ENCODE results near the gene KLK6.

Gene KLK6

DNA sequence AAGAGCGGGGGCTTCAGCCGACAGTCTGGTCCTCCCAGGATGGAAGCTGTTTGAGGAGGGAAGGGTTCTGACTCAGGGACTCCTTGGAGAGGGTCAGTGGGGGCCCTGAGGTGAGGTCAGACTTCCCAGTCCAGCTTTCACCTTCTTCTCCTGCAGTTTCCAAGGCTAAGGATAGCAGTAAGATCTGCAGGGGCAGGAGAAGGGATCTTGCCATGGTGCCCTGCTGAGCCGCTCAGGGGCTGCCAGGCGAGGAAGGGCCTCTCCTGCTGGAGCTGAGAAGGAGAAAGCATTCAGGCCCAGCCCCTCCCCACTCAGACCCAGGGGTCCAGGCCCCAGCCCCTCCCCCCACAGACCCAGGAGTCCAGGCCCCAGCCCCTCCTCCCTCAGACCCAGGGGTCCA is 12.8 kb upstream of the KLK6 start:
- no peak overlapping the region for H3K4me3 ChIP-seq (ENCODE audit: low read length)
- no peak overlapping the region for H2AFZ ChIP-seq (ENCODE audit: low read depth, low read length)
- H3K79me2 ChIP-seq (ENCODE audit: low read length): no peaks in the 10 kb centered on the region
- H4K20me1 ChIP-seq (ENCODE audit: insufficient read depth, low read length): no peaks in the 10 kb centered on the region
- H3K9ac ChIP-seq (ENCODE audit: low read length): no peak overlapping the region
- H3K36me3 ChIP-seq (replicated peaks; ENCODE audit: low read depth, low read length): no peaks in the 10 kb centered on the region
- TF ChIP-seq EZH2phosphoT487 (IDR thresholded peaks at IDR 0.05; ENCODE audit: low read depth): no peak
- TF ChIP-seq, protein P1, sequence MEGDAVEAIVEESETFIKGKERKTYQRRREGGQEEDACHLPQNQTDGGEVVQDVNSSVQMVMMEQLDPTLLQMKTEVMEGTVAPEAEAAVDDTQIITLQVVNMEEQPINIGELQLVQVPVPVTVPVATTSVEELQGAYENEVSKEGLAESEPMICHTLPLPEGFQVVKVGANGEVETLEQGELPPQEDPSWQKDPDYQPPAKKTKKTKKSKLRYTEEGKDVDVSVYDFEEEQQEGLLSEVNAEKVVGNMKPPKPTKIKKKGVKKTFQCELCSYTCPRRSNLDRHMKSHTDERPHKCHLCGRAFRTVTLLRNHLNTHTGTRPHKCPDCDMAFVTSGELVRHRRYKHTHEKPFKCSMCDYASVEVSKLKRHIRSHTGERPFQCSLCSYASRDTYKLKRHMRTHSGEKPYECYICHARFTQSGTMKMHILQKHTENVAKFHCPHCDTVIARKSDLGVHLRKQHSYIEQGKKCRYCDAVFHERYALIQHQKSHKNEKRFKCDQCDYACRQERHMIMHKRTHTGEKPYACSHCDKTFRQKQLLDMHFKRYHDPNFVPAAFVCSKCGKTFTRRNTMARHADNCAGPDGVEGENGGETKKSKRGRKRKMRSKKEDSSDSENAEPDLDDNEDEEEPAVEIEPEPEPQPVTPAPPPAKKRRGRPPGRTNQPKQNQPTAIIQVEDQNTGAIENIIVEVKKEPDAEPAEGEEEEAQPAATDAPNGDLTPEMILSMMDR (IDR thresholded peaks at IDR 0.05; ENCODE audit: low read depth, low read length): no peak
- H3K27ac ChIP-seq (ENCODE audit: low read length): no peak overlapping the region
- no peak overlapping the region for H3K4me2 ChIP-seq (ENCODE audit: low read length)
- no peaks in the 10 kb centered on the region for H3K9me3 ChIP-seq (ENCODE audit: insufficient read depth, low read length)
- H3K4me1 ChIP-seq (ENCODE audit: low read length): no peaks in the 10 kb centered on the region
- peaks cover 28% of the 10 kb centered on the region for H3K27me3 ChIP-seq (ENCODE audit: low read depth, low read length)

DNA sequence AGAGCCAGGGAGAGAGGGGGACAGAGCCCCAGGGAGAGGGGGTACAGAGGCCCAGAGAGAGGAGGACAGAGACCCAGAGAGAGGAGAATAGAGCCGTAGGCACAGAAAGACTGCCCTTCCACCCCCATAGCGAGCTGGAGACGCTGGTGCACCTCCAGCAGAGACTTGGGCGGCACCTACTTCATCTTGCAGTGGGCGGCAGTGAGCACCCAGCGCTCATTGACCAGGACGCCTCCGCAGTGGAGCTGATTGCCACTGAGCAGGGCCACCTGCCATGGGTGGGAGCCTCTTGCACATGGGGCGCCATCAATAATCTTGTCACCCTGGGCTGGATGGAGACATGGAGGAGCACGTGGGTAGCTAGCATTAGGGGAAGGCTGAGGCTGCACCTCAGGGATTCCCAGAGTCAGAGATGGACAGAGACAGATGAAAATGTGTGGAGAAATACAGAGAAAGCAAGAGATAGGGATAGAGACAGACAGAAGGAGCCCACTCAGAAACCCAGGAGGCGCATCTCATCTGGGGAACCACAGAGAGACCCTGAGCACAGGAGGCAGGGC is 12.3 kb upstream of the KLK6 start:
- TF ChIP-seq, protein P1 (IDR thresholded peaks at IDR 0.05; ENCODE audit: low read depth, low read length): no peak
- TF ChIP-seq EZH2phosphoT487 (IDR thresholded peaks at IDR 0.05; ENCODE audit: low read depth): no peak
- Histone ChIP-seq H3K9ac (ENCODE audit: low read length) (no peak overlapping the region), H3K27ac (ENCODE audit: low read length) (no peak overlapping the region), H2AFZ (ENCODE audit: low read depth, low read length) (no peak overlapping the region), H3K79me2 (ENCODE audit: low read length) (no peaks in the 10 kb centered on the region), H3K4me3 (ENCODE audit: low read length) (no peak overlapping the region), H4K20me1 (ENCODE audit: insufficient read depth, low read length) (no peaks in the 10 kb centered on the region), H3K4me1 (ENCODE audit: low read length) (no peaks in the 10 kb centered on the region), H3K27me3 (ENCODE audit: low read depth, low read length) (peaks cover 29% of the 10 kb centered on the region), H3K4me2 (ENCODE audit: low read length) (no peak overlapping the region), H3K36me3 (replicated peaks; ENCODE audit: low read depth, low read length) (no peaks in the 10 kb centered on the region), H3K9me3 (ENCODE audit: insufficient read depth, low read length) (no peaks in the 10 kb centered on the region)

DNA sequence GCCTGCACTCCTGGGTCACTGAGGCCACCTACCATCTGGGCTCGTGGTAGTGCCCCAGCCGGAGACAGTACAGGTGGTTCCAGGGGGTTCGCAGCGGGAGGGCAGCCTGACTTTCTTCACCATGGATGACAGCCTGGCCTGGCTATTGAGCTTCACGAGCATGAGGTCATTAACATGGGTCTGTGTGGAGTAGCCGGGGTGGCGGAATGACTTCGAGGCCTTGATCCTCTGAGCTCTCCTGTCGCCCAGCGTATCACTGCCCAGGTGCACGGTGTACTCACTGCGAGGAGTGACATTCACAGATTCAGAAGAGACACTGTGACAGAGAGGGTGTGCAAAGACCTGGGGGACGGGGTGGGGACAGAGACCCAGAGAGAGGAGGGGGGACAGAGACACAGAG is 10.8 kb upstream of the KLK6 start:
- Histone ChIP-seq H3K9ac (ENCODE audit: low read length) (no peak overlapping the region), H3K4me3 (ENCODE audit: low read length) (no peak overlapping the region), H3K36me3 (replicated peaks; ENCODE audit: low read depth, low read length) (no peaks in the 10 kb centered on the region), H4K20me1 (ENCODE audit: insufficient read depth, low read length) (no peaks in the 10 kb centered on the region), H3K4me2 (ENCODE audit: low read length) (no peak overlapping the region), H3K27me3 (ENCODE audit: low read depth, low read length) (peaks cover 30% of the 10 kb centered on the region), H3K79me2 (ENCODE audit: low read length) (no peaks in the 10 kb centered on the region), H3K27ac (ENCODE audit: low read length) (no peak overlapping the region), H3K9me3 (ENCODE audit: insufficient read depth, low read length) (no peaks in the 10 kb centered on the region), H3K4me1 (ENCODE audit: low read length) (no peaks in the 10 kb centered on the region), H2AFZ (ENCODE audit: low read depth, low read length) (no peak overlapping the region)
- TF ChIP-seq, protein P1 (IDR thresholded peaks at IDR 0.05; ENCODE audit: low read depth, low read length): no peak
- TF ChIP-seq EZH2phosphoT487 (IDR thresholded peaks at IDR 0.05; ENCODE audit: low read depth): no peak

DNA sequence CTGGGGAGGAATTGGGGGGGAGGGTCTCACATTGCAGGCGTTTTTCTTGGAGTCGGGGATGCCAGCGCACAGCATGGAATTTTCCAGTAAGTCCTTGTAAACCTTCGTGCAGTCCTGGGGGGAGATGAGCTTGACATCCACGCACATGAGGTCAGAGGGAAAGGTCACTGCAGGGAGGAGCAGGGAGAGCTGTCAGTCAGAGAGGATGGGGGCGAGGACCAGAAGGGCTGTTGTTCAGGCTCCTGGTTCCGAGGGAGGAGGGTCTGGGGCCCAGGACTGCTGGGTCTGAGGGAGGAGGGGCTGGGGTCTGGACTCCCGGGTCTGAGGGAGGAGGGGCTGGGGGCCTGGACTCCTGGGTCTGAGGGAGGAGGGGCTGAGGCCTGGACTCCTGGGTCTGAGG is 10.4 kb upstream of the KLK6 start:
- TF ChIP-seq, protein P1 (IDR thresholded peaks at IDR 0.05; ENCODE audit: low read depth, low read length): no peak
- TF ChIP-seq EZH2phosphoT487 (IDR thresholded peaks at IDR 0.05; ENCODE audit: low read depth): no peak

More for the DNA sequence above, 10.4 kb upstream of the KLK6 start:
- Histone ChIP-seq H3K9ac (ENCODE audit: low read length) (no peak overlapping the region), H3K4me3 (ENCODE audit: low read length) (no peak overlapping the region), H2AFZ (ENCODE audit: low read depth, low read length) (no peak overlapping the region), H3K36me3 (replicated peaks; ENCODE audit: low read depth, low read length) (no peaks in the 10 kb centered on the region), H4K20me1 (ENCODE audit: insufficient read depth, low read length) (no peaks in the 10 kb centered on the region), H3K9me3 (ENCODE audit: insufficient read depth, low read length) (no peaks in the 10 kb centered on the region), H3K4me1 (ENCODE audit: low read length) (no peaks in the 10 kb centered on the region), H3K27ac (ENCODE audit: low read length) (no peak overlapping the region), H3K4me2 (ENCODE audit: low read length) (no peak overlapping the region), H3K79me2 (ENCODE audit: low read length) (no peaks in the 10 kb centered on the region), H3K27me3 (ENCODE audit: low read depth, low read length) (peaks cover 30% of the 10 kb centered on the region)
